H1 (cell line): ENCODE measurements around the gene ZNF652.

Experiments
- PHF8 ChIP-seq: fragments of 200-600 bp; sonication (generic); conservative IDR thresholded peaks from 2 replicates; pipeline ENCODE4 v1.7.1; 2012; ENCODE audit warnings: low read depth, mild to moderate bottlenecking, inconsistent platforms, low read length, moderate library complexity
- POLR2A ChIP-seq, 2 experiments: IDR thresholded peaks; 1 replicate in 1 of 2; 2 replicates in 1 of 2; pipeline ENCODE4 v1.6.1; 2011; ENCODE audit warnings: low read depth in 2 of 2, low read length in 2 of 2, mild to moderate bottlenecking in 2 of 2; ENCODE audit errors: control extremely low read depth in 1 of 2

GRCh38 chr17:49254066-49254465 is 108.0 kb downstream of the ZNF652 start:
- no peak for TF ChIP-seq POLR2A (IDR thresholded peaks at IDR 0.05; ENCODE audit: control extremely low read depth in 1 of 2, low read depth in 2 of 2, low read length in 2 of 2)
- no peak for TF ChIP-seq PHF8
